Measurements from ENCODE around the gene GGT7.
"Not testable (repeated sequence)": the region's sequence is repeated elsewhere in the genome, so short reads cannot be mapped to it uniquely, and the experiment has no call there.

GGT7 gene

GRCh38 chr20:34880971-34881370, 8.3 kb upstream of the GGT7 start:
- not testable (repeated sequence) for DNase-seq

GRCh38 chr20:34880215-34880850, 7.7 kb upstream of the GGT7 start:
- DNase-seq = no peak

- DNase-seq = no peak
These were observed 4.0 kb upstream of the GGT7 start, which contains the start of gene ACSS2 for GRCh38 chr20:34876406-34877282. ACSS2 (plus strand) TSS chr20:34876612; CDS start chr20:34876646, 34 bp downstream.

- peak; percentile 87 to 95 for DNase-seq
These were observed 3.2 kb upstream of the GGT7 start for GRCh38 chr20:34875642-34876405.

- DNase-seq = peak; percentile 74 to 83
These were observed 1.5 kb upstream of the GGT7 start for GRCh38 chr20:34874094-34874654.

GRCh38 chr20:34873583-34874093, 982 bp upstream of the GGT7 start:
- DNase-seq = no peak

- DNase-seq = no peak
These were observed 562 bp downstream of the GGT7 start for GRCh38 chr20:34871966-34872621.

- DNase-seq = no peak
These were observed 1.2 kb downstream of the GGT7 start for GRCh38 chr20:34871320-34871926.

GRCh38 chr20:34864216-34864615, 8.4 kb downstream of the GGT7 start:
- no peak for DNase-seq

GRCh38 chr20:34863421-34863965, 9.2 kb downstream of the GGT7 start:
- DNase-seq = no peak

- no peak for DNase-seq
These were observed 9.9 kb downstream of the GGT7 start for GRCh38 chr20:34862724-34863123.

- DNase-seq = peak; percentile 33 to 55
These were observed 11.1 kb downstream of the GGT7 start for GRCh38 chr20:34861386-34862084.

- peak in 1 of 2 experiments; percentile 19 for DNase-seq
These were observed 12.7 kb downstream of the GGT7 start for GRCh38 chr20:34859826-34860545.

GRCh38 chr20:34859367-34859766, 13.3 kb downstream of the GGT7 start:
- DNase-seq = no peak

GRCh38 chr20:34852298-34852697, 20.4 kb downstream of the GGT7 start:
- DNase-seq = no peak

GRCh38 chr20:34850969-34851368, 21.7 kb downstream of the GGT7 start:
- DNase-seq = no peak

GRCh38 chr20:34849778-34850177, 22.9 kb downstream of the GGT7 start:
- DNase-seq = no peak

GRCh38 chr20:34848597-34848996, 24.1 kb downstream of the GGT7 start:
- no peak for DNase-seq

- no peak for DNase-seq
These were observed 29.2 kb downstream of the GGT7 start for GRCh38 chr20:34843421-34843820.

- DNase-seq = no peak
These were observed 30.5 kb downstream of the GGT7 start for GRCh38 chr20:34842143-34842542.

All from NCI-H2081 (cell line).